ENCODE measurements around the gene NCKAP5L.

Gene NCKAP5L

DNA sequence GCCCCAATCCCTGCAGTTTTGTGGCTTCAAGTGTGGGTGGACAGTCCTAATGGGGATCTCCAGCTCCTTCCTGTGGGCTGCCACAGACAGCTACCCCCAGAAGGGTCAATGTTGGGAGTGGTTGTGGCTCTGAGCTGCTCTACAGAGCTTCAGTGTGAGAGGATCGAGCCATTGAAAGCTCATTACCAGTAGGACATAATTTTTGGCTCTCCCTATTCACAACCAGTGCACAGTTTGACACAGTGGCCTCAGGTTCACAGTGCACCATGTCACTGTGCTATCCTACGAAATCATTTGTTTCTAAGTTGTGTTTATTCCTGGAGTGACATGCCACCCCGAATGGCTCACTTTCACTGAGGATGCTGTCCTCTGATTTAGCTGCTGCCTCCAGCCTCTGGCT lies 64.1 kb downstream of the NCKAP5L start:
- Histone ChIP-seq H3K9ac (ENCODE audit: low read length) (no peak overlapping the region), H3K27me3 (replicated peaks; ENCODE audit: insufficient read depth, low read length) (no peaks in the 10 kb centered on the region), H2AFZ (ENCODE audit: low read length) (no peak overlapping the region), H3K4me3 (ENCODE audit: low read length) (no peak overlapping the region), H3F3A (ENCODE audit: insufficient read depth, low read length) (peaks cover 21% of the 10 kb centered on the region), H3K9me3 (replicated peaks; ENCODE audit: insufficient read depth, low read length) (no peaks in the 10 kb centered on the region), H3K9me2 (replicated peaks; ENCODE audit: insufficient read depth, low read length) (no peaks in the 10 kb centered on the region), H3K79me2 (ENCODE audit: low read length) (peaks cover 7% of the 10 kb centered on the region; the same call in 1 of the 2 replicates), H3K27ac (ENCODE audit: low read length) (no peak overlapping the region), H4K20me1 (ENCODE audit: insufficient read depth, low read length) (no peaks in the 10 kb centered on the region; the same call in 1 of the 2 replicates), H3K4me2 (ENCODE audit: low read depth, low read length) (no peak overlapping the region), H3K36me3 (replicated peaks; ENCODE audit: insufficient read depth, low read length) (peaks cover 16% of the 10 kb centered on the region; the same call in 1 of the 2 replicates), H3K4me1 (ENCODE audit: low read length) (peaks cover 18% of the 10 kb centered on the region)
- no peak for DNase-seq
- TF ChIP-seq EZH2 (optimal IDR thresholded peaks at IDR 0.05; ENCODE audit: low read depth, low read length) (no peak), EZH2phosphoT487 (IDR thresholded peaks at IDR 0.05; ENCODE audit: low read length) (no peak), CTCF (IDR thresholded peaks at IDR 0.05; ENCODE audit: low read length) (no peak)

- H3K9me2 ChIP-seq (replicated peaks; ENCODE audit: insufficient read depth, low read length): no peaks in the 10 kb centered on the region
- H3K36me3 ChIP-seq (replicated peaks; ENCODE audit: insufficient read depth, low read length): peaks cover 21% of the 10 kb centered on the region
- no peak overlapping the region; the same call in 1 of the 2 replicates for H3K4me2 ChIP-seq (ENCODE audit: low read depth, low read length)
- H3F3A ChIP-seq (ENCODE audit: insufficient read depth, low read length): peaks cover 21% of the 10 kb centered on the region
- H3K27ac ChIP-seq (ENCODE audit: low read length): peak overlapping the region; percentile 19; the same call in 1 of the 2 replicates
- no peaks in the 10 kb centered on the region for H3K9me3 ChIP-seq (replicated peaks; ENCODE audit: insufficient read depth, low read length)
- no peaks in the 10 kb centered on the region; the same call in 1 of the 2 replicates for H4K20me1 ChIP-seq (ENCODE audit: insufficient read depth, low read length)
- TF ChIP-seq EZH2 (optimal IDR thresholded peaks at IDR 0.05; ENCODE audit: low read depth, low read length) (no peak), CTCF (IDR thresholded peaks at IDR 0.05; ENCODE audit: low read length) (peak; percentile 71)
- no peaks in the 10 kb centered on the region for H3K27me3 ChIP-seq (replicated peaks; ENCODE audit: insufficient read depth, low read length)
- peaks cover 18% of the 10 kb centered on the region for H3K4me1 ChIP-seq (ENCODE audit: low read length)
- no peak overlapping the region for H3K9ac ChIP-seq (ENCODE audit: low read length)
- H3K4me3 ChIP-seq (ENCODE audit: low read length): no peak overlapping the region
- H3K79me2 ChIP-seq (ENCODE audit: low read length): peaks cover 16% of the 10 kb centered on the region
- no peak overlapping the region for H2AFZ ChIP-seq (ENCODE audit: low read length)
- DNase-seq: peak; percentile 34
Observed at GRCh38 chr12:49763006-49763591, 65.1 kb downstream of the NCKAP5L start.

GRCh38 chr12:49762468-49762847 lies 65.8 kb downstream of the NCKAP5L start:
- H3K79me2 ChIP-seq (ENCODE audit: low read length): peaks cover 22% of the 10 kb centered on the region
- no peak overlapping the region for H3K9ac ChIP-seq (ENCODE audit: low read length)
- H3K27me3 ChIP-seq (replicated peaks; ENCODE audit: insufficient read depth, low read length): no peaks in the 10 kb centered on the region
- peaks cover 21% of the 10 kb centered on the region for H3K4me1 ChIP-seq (ENCODE audit: low read length)
- no peaks in the 10 kb centered on the region for H3K9me3 ChIP-seq (replicated peaks; ENCODE audit: insufficient read depth, low read length)
- H3K9me2 ChIP-seq (replicated peaks; ENCODE audit: insufficient read depth, low read length): no peaks in the 10 kb centered on the region
- H3K4me2 ChIP-seq (ENCODE audit: low read depth, low read length): no peak overlapping the region; the same call in 1 of the 2 replicates
- no peak overlapping the region for H3K4me3 ChIP-seq (ENCODE audit: low read length)
- peaks cover 21% of the 10 kb centered on the region for H3K36me3 ChIP-seq (replicated peaks; ENCODE audit: insufficient read depth, low read length)
- DNase-seq: peak; percentile 27
- H2AFZ ChIP-seq (ENCODE audit: low read length): no peak overlapping the region
- TF ChIP-seq EZH2 (optimal IDR thresholded peaks at IDR 0.05; ENCODE audit: low read depth, low read length) (no peak), EZH2phosphoT487 (IDR thresholded peaks at IDR 0.05; ENCODE audit: low read length) (no peak), CTCF (IDR thresholded peaks at IDR 0.05; ENCODE audit: low read length) (no peak)
- H4K20me1 ChIP-seq (ENCODE audit: insufficient read depth, low read length): no peaks in the 10 kb centered on the region; the same call in 1 of the 2 replicates
- peaks cover 19% of the 10 kb centered on the region for H3F3A ChIP-seq (ENCODE audit: insufficient read depth, low read length)
- peak overlapping the region; percentile 19; the same call in 1 of the 2 replicates for H3K27ac ChIP-seq (ENCODE audit: low read length)

Data from MM.1S (cell line).